ENCODE measurements around the gene EXOC3. TPM values are rescaled to one million over a fixed set of nuclear protein-coding genes. Genes with fewer than 3 reads are reported as not detected.
A peak's percentile ranks its signal among the peaks of the same experiment; 100 is the strongest.

The EXOC3 gene
- total RNA-seq, 1 donor from 2014 or later, result 73.5 TPM

GRCh38 chr5:430214-430925 is 12.6 kb upstream of the EXOC3 start:
- no peak for TF ChIP-seq CTCF (IDR thresholded peaks at IDR 0.05; ENCODE audit: unreplicated experiment)
- no peaks in the 10 kb centered on the region for H3K9me3 Mint-ChIP-seq
- peaks cover 10% of the 10 kb centered on the region for H3K36me3 Mint-ChIP-seq
- H3K4me1 Mint-ChIP-seq, result peaks cover 7% of the 10 kb centered on the region
- peak overlapping the region; percentile 86 for H3K27ac Mint-ChIP-seq
- peaks cover 3% of the 10 kb centered on the region for H3K27me3 Mint-ChIP-seq (ENCODE audit: low read depth)
- peak in 1 of 2 experiments; percentile 31 for DNase-seq (ENCODE audit: low spot score in 2 of 2, unreplicated experiment in 2 of 2)
- H3K4me3 Mint-ChIP-seq, result no peak overlapping the region

- TF ChIP-seq CTCF (IDR thresholded peaks at IDR 0.05; ENCODE audit: unreplicated experiment), result peak; percentile 87
- Mint-ChIP-seq H3K27me3 (ENCODE audit: low read depth) (peaks cover 3% of the 10 kb centered on the region), H3K4me3 (no peak overlapping the region), H3K9me3 (no peaks in the 10 kb centered on the region), H3K4me1 (peaks cover 7% of the 10 kb centered on the region), H3K36me3 (peaks cover 10% of the 10 kb centered on the region), H3K27ac (no peak overlapping the region)
- peak in 1 of 2 experiments; percentile 81 for DNase-seq (ENCODE audit: low spot score in 2 of 2, unreplicated experiment in 2 of 2)
Observed at GRCh38 chr5:431001-431710, 11.8 kb upstream of the EXOC3 start.

GRCh38 chr5:431711-432050 is 11.3 kb upstream of the EXOC3 start:
- TF ChIP-seq CTCF (IDR thresholded peaks at IDR 0.05; ENCODE audit: unreplicated experiment), result no peak
- H3K4me3 Mint-ChIP-seq, result no peak overlapping the region
- no peak overlapping the region for H3K27ac Mint-ChIP-seq
- no peak for DNase-seq (ENCODE audit: low spot score in 2 of 2, unreplicated experiment in 2 of 2)
- H3K27me3 Mint-ChIP-seq (ENCODE audit: low read depth), result peaks cover 3% of the 10 kb centered on the region
- no peaks in the 10 kb centered on the region for H3K9me3 Mint-ChIP-seq
- H3K4me1 Mint-ChIP-seq, result peaks cover 7% of the 10 kb centered on the region
- peaks cover 10% of the 10 kb centered on the region for H3K36me3 Mint-ChIP-seq

- Mint-ChIP-seq H3K36me3 (peaks cover 10% of the 10 kb centered on the region), H3K27me3 (ENCODE audit: low read depth) (peaks cover 3% of the 10 kb centered on the region), H3K4me3 (no peak overlapping the region), H3K4me1 (peaks cover 7% of the 10 kb centered on the region), H3K27ac (no peak overlapping the region), H3K9me3 (no peaks in the 10 kb centered on the region)
- DNase-seq (ENCODE audit: low spot score in 2 of 2, unreplicated experiment in 2 of 2), result peak in 1 of 2 experiments; percentile 32
- TF ChIP-seq CTCF (IDR thresholded peaks at IDR 0.05; ENCODE audit: unreplicated experiment), result no peak
Observed at GRCh38 chr5:432201-432927, 10.6 kb upstream of the EXOC3 start.

GRCh38 chr5:432928-433791 is 9.8 kb upstream of the EXOC3 start:
- H3K36me3 Mint-ChIP-seq, result peaks cover 4% of the 10 kb centered on the region
- H3K9me3 Mint-ChIP-seq, result no peaks in the 10 kb centered on the region
- no peak overlapping the region for H3K4me3 Mint-ChIP-seq
- H3K27me3 Mint-ChIP-seq (ENCODE audit: low read depth), result peaks cover 3% of the 10 kb centered on the region
- H3K27ac Mint-ChIP-seq, result no peak overlapping the region
- no peak for TF ChIP-seq CTCF (IDR thresholded peaks at IDR 0.05; ENCODE audit: unreplicated experiment)
- peaks cover 7% of the 10 kb centered on the region for H3K4me1 Mint-ChIP-seq
- peak in 1 of 2 experiments; percentile 22 for DNase-seq (ENCODE audit: low spot score in 2 of 2, unreplicated experiment in 2 of 2)

Measured in mesothelial cell of epicardium (in vitro differentiated cells).